Ecto neural progenitor cell (in vitro differentiated cells): Measurements from ENCODE around the gene FAM20C.

Source experiments
- DNase-seq: peaks from one replicate; pipeline ENCODE4 v3.0.0-alpha.2; 2018; ENCODE audit warnings: low spot score

The FAM20C gene

GRCh38 chr7:159370-160270 lies 32.8 kb upstream of the FAM20C start:
- no peak for DNase-seq

GRCh38 chr7:160958-161725 lies 31.2 kb upstream of the FAM20C start:
- DNase-seq = no peak

- no peak for DNase-seq
These were observed 29.6 kb upstream of the FAM20C start for GRCh38 chr7:162632-163297.

- no peak for DNase-seq
These were observed 29.1 kb upstream of the FAM20C start for GRCh38 chr7:163298-163695.

- DNase-seq = no peak
These were observed 28.1 kb upstream of the FAM20C start for GRCh38 chr7:163971-164881.

- DNase-seq = no peak
These were observed 27.3 kb upstream of the FAM20C start for GRCh38 chr7:164882-165660.

GRCh38 chr7:165661-166337 lies 26.6 kb upstream of the FAM20C start:
- no peak for DNase-seq

GRCh38 chr7:166338-167060 lies 25.9 kb upstream of the FAM20C start:
- no peak for DNase-seq

GRCh38 chr7:167090-167855 lies 25.1 kb upstream of the FAM20C start:
- no peak for DNase-seq

GRCh38 chr7:167976-168791 lies 24.2 kb upstream of the FAM20C start:
- DNase-seq = no peak

- DNase-seq = no peak
These were observed 22.8 kb upstream of the FAM20C start for GRCh38 chr7:169276-170172.

GRCh38 chr7:170551-171363 lies 21.6 kb upstream of the FAM20C start:
- DNase-seq = no peak

GRCh38 chr7:171364-171904 lies 20.9 kb upstream of the FAM20C start:
- no peak for DNase-seq

GRCh38 chr7:171912-172515 lies 20.4 kb upstream of the FAM20C start:
- DNase-seq = no peak

GRCh38 chr7:173209-173918 lies 19.0 kb upstream of the FAM20C start:
- no peak for DNase-seq
